HG02588 (cell line): ENCODE data around the gene FKBP1A.
A peak's percentile ranks its signal among the peaks of the same experiment; 100 is the strongest.

ENCODE experiments used
- ATAC-seq: cut with Tn5 transposase; IDR thresholded peaks from one replicate; pipeline ENCODE4 v1.9.1; 2021; ENCODE audit warnings: mild to moderate bottlenecking, moderate library complexity; ENCODE audit not compliant: unreplicated experiment

The FKBP1A gene

GRCh38 chr20:1392693-1393506 is at the start of gene FKBP1A:
FKBP1A (minus strand) TSS chr20:1393054; CDS start chr20:1392998, 56 bp downstream.
- peak; percentile 88 for ATAC-seq

- ATAC-seq, result no peak
Measured at GRCh38 chr20:1442304-1442703, 49.5 kb upstream of the FKBP1A start.

GRCh38 chr20:1441133-1441532 is 48.3 kb upstream of the FKBP1A start:
- no peak for ATAC-seq

- ATAC-seq, result no peak
Measured at GRCh38 chr20:1440024-1440423, 47.2 kb upstream of the FKBP1A start.

- no peak for ATAC-seq
Measured at GRCh38 chr20:1438361-1438760, 45.5 kb upstream of the FKBP1A start.

- ATAC-seq, result no peak
Measured at GRCh38 chr20:1437235-1437904, 44.5 kb upstream of the FKBP1A start.

GRCh38 chr20:1436263-1436662 is 43.4 kb upstream of the FKBP1A start:
- ATAC-seq, result no peak

GRCh38 chr20:1435337-1435699 is 42.5 kb upstream of the FKBP1A start:
- ATAC-seq, result no peak

GRCh38 chr20:1434571-1435336 is 41.9 kb upstream of the FKBP1A start:
- ATAC-seq, result peak; percentile 91

- ATAC-seq, result no peak
Measured at GRCh38 chr20:1431158-1431557, 38.3 kb upstream of the FKBP1A start.

- no peak for ATAC-seq
Measured at GRCh38 chr20:1430004-1430451, 37.2 kb upstream of the FKBP1A start.

- ATAC-seq, result no peak
Measured at GRCh38 chr20:1429143-1429728, 36.4 kb upstream of the FKBP1A start.

- ATAC-seq, result no peak
Measured at GRCh38 chr20:1427457-1428054, 34.7 kb upstream of the FKBP1A start.

GRCh38 chr20:1426231-1426849 is 33.5 kb upstream of the FKBP1A start:
- no peak for ATAC-seq

GRCh38 chr20:1424336-1424735 is 31.5 kb upstream of the FKBP1A start:
- no peak for ATAC-seq

GRCh38 chr20:1423625-1424106 is 30.8 kb upstream of the FKBP1A start:
- ATAC-seq, result no peak

- ATAC-seq, result no peak
Measured at GRCh38 chr20:1423206-1423605, 30.4 kb upstream of the FKBP1A start.

GRCh38 chr20:1422753-1423152 is 29.9 kb upstream of the FKBP1A start:
- no peak for ATAC-seq

- no peak for ATAC-seq
Measured at GRCh38 chr20:1420066-1420465, 27.2 kb upstream of the FKBP1A start.

GRCh38 chr20:1418350-1418749 is 25.5 kb upstream of the FKBP1A start:
- no peak for ATAC-seq
